Loucy (cell line): Measurements from ENCODE around the gene ADAM30.

Experiments used
- EZH2phosphoT487 ChIP-seq: fragments of 200-600 bp; IDR thresholded peaks from 2 replicates; pipeline ENCODE4 v1.6.1; 2018; ENCODE audit warnings: antibody characterized with exemption, mild to moderate bottlenecking, moderate library complexity, borderline replicate concordance
- TF ChIP-seq, protein P1 (sequence below): fragments of 200-600 bp; sonication (generic); conservative IDR thresholded peaks from 2 replicates; pipeline ENCODE4 v1.5.1; 2014; ENCODE audit warnings: mild to moderate bottlenecking, antibody characterized with exemption, low read length

GRCh38 chr1:119869995-119870394 lies 26.3 kb downstream of the ADAM30 start:
- TF ChIP-seq, protein P1, sequence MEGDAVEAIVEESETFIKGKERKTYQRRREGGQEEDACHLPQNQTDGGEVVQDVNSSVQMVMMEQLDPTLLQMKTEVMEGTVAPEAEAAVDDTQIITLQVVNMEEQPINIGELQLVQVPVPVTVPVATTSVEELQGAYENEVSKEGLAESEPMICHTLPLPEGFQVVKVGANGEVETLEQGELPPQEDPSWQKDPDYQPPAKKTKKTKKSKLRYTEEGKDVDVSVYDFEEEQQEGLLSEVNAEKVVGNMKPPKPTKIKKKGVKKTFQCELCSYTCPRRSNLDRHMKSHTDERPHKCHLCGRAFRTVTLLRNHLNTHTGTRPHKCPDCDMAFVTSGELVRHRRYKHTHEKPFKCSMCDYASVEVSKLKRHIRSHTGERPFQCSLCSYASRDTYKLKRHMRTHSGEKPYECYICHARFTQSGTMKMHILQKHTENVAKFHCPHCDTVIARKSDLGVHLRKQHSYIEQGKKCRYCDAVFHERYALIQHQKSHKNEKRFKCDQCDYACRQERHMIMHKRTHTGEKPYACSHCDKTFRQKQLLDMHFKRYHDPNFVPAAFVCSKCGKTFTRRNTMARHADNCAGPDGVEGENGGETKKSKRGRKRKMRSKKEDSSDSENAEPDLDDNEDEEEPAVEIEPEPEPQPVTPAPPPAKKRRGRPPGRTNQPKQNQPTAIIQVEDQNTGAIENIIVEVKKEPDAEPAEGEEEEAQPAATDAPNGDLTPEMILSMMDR = no peak
- TF ChIP-seq EZH2phosphoT487 = no peak
